ENCODE measurements around the gene CDHR3.
"Not testable (repeated sequence)": the region's sequence is repeated elsewhere in the genome, so short reads cannot be mapped to it uniquely, and the experiment has no call there.

The CDHR3 gene

GRCh38 chr7:105972276-105972675, 9.2 kb downstream of the CDHR3 start:
- no peak for DNase-seq

- no peak for DNase-seq
These were observed 11.4 kb downstream of the CDHR3 start for GRCh38 chr7:105974471-105974870.

- DNase-seq: no peak
These were observed 12.8 kb downstream of the CDHR3 start for GRCh38 chr7:105975770-105976417.

DNA sequence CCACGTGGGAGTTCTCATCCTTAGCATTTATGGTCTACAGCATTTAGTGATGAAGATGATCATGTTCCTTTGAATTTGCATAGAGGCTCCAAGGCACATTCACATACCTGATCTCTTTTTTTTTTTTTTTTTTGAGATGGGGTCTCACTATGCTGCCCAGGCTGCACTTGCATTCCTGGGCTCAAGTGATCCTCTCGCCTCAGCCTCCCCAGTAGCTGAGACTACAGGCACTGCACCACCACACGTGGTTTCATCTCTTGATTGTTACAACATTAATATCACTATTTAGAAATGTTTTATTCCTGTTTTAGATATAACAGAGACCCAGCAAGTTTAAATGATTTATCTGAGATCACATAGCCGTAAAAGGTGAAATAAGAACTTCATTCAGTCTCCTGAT, 13.8 kb downstream of the CDHR3 start:
- no peak for DNase-seq

DNA sequence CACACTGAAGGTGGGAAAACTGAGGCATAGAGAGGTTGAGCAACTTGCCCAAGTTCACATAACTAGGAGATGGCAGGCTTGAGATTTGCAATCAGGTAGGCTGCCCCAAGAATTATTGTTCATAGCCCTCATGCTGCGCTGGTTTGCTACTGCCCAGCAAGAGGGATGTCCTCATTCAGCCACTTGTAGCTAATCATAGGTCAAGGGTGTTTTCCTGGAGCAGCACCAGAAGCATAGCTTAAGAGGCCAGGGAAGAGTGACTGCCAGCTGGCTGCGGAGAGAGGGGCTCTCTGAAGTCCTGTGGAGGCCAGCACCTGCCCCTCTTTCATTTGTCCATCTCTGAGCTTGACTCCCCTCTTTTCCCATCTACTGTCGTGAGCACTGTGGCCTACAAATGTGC, 15.0 kb downstream of the CDHR3 start:
- DNase-seq: no peak

DNA sequence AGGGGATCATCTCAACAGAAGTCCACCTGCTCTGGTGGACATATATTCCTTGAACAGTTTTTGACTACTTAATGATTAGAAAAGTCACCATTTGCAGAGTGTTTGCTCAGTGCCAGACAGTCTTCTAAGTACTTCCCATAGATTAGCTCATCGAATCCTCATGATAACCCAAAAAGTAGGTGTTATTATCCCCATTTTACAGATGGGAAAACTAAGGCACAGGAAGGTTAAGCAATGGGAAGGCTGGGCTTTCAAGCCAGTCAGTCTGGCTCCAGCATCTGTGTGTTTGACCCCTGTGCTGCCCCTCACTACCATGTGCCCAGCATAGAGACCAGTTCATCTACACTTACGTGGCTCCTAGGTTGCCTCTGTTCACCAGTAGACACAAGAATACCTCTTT, 15.9 kb downstream of the CDHR3 start:
- no peak for DNase-seq

- no peak for DNase-seq
These were observed 16.3 kb downstream of the CDHR3 start for GRCh38 chr7:105979405-105979804.

DNA sequence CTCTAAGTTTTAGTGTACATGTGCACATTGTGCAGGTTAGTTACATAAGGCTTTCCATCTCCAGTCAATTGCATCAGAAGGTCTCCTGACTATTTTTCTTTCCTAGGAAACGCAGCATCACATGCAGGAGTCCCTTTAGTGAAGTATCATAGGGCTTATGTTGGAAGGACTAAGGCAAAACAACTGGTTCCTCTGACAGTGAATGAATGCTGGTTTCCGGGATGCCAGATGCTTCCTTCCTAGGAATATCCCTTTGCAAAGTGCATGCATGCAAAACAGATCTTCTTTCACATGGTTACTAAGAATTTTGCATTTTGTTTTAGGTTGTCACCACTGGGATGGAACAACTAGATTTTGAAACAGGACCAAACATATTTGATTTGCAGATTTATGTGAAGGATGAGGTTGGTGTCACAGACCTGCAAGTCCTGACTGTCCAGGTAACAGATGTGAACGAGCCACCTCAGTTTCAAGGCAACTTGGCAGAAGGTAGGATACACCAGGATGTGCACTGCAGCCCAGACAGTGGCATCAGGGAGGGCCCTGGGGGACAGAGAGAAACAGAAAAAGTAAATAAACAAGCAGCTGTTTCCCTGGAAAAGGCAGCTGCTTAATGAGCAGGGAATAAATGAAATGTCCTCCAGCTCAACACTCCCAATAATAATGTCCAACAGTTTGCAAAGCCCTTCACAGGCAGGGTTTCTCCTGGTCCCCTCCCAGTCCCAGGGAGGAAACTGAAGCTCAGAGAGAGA, 17.8 kb downstream of the CDHR3 start:
- DNase-seq: no peak

- DNase-seq: no peak
These were observed 19.3 kb downstream of the CDHR3 start for GRCh38 chr7:105982388-105982787.

- DNase-seq: not testable (repeated sequence)
These were observed 21.7 kb downstream of the CDHR3 start for GRCh38 chr7:105984808-105985207.

DNA sequence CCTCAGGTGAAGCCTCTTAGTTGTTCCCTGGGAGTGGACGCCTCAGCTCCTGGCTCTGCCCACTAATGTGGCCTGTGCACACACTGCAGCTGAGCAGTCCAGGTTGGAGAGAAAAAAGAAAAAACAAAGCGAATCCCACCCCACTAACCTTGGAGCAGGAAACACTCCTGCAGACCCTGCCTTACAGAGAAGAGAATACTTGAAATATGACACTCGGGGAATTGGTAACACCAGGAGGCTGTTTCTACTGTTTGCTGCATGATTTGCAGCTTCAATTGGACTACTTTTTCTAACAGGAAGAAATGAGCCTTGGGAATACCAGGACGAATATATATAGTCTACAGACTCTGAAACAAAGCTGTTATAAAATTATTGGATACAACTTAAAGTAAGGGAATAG, 22.2 kb downstream of the CDHR3 start:
- no peak for DNase-seq

DNA sequence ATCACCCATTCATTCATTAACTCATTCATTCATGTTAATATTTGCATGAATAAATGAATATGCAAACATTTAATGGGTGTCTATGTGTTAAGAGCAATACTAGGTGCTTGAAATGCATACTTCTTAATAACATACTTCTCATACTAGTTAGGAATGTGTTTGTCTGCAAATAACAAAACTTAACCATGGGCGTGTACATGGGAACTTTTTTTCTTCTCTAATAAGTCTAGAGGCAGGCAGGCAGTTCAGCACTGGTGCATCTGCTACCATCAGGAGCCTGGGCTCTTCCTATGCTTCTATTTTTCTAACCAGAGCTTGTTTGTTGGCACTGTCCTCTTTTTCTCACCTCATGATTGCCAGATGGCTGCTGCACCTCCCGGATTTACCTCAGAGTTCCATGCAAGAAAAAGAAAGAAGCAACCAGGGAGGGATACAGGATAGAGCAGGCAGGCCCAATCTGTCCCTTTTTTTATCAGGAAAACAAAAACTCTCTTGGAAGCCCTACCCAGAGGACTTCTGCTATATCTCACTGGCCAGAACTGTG, 22.7 kb downstream of the CDHR3 start:
- no peak for DNase-seq

DNA sequence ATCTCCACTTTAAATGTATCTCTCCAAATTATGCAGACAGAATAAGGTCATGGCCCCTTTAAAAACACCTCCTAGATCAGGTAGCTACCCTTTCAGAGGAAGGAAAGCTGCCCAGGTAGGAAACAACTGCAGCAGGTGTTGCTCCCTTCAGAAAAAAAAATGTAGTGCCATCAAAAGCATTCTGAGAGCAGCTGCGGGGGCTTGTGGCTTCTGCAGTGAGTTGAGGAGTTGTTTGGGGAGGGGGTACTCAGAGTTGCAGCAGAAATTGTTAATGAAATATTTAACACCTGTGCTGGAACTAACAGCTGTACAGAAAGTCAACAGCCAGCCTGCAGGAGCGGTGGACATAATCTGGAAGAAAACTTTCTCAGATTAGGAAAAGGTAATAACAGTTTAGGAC, 24.0 kb downstream of the CDHR3 start:
- DNase-seq: no peak

DNA sequence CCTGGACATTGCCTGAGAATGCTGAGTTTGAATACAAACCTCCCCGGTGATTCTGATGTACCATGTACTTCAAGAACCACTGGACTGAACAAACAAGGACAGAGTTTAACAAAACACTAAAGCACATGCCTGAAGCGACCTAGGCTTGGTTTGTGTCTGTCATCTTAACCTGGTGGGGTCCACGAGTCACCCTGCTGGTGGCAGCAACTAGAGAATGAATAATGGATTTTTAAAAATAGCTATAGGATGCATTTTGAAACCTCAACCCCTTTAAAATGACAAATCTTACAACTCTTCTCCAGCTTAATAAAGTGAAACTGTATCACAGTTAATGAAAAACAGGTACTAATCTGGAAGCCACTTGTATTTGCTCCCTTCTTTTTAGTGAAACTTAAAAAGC, 25.2 kb downstream of the CDHR3 start:
- no peak for DNase-seq

DNA sequence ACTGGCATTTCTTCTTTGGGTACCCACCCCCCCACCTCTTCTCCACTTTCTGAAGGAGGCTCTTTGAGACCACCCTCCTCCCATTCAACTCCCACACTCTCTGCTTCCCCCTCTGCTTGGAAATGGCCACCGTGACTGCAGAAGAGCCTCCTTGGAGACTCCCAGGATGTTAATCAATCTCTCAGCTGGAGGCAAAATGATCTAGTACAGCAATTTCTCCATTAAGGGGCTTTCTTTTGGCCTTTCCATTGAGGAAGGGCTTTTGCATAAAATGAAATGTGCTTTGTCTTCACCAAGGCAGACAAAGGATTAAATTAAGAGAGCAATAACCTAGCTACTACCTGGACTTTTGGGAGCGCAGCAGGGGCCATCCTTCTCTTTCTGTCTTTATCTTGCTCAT, 26.1 kb downstream of the CDHR3 start:
- no peak for DNase-seq

DNA sequence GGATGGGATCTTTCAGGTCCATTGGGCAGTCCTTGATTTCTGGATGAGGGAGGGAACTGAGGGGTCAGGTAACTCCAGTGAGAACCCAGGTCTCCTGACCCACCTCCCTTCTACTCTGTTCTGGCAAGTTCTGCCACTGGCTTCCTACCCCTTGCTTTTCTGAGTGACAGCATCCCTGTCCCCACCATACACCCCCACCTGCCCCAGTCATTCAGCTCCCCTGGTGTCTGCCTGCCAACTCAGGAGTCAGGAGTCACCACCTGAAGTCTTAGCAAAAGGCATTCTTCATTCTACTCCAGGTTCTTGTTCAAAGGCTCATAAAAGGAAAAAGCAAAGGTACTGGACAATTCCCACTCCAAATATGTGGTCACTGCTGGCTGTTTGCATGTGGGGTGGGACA, 26.6 kb downstream of the CDHR3 start:
- DNase-seq: no peak

DNA sequence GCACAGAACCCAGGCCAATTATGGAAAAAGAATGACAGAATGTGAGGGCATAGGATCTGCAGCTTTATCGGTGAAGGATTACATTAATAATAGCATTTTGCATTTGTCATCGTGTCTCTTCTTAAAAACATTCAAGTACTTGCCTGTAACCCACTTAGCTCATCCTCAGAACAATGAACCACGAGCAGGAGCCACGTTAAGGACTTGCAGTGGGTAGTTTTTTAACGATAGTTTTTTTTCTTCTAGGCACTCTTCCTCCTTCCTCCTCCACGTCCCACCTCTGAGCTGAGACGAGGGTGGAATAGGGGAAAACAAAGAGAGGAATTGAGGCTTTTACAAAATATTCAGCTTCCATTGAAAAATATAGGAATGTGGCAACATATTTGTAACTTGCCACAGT, 27.1 kb downstream of the CDHR3 start:
- no peak for DNase-seq

GRCh38 chr7:105990727-105991453, 27.8 kb downstream of the CDHR3 start:
- no peak for DNase-seq

- no peak for DNase-seq
These were observed 29.8 kb downstream of the CDHR3 start for GRCh38 chr7:105992905-105993304.

DNA sequence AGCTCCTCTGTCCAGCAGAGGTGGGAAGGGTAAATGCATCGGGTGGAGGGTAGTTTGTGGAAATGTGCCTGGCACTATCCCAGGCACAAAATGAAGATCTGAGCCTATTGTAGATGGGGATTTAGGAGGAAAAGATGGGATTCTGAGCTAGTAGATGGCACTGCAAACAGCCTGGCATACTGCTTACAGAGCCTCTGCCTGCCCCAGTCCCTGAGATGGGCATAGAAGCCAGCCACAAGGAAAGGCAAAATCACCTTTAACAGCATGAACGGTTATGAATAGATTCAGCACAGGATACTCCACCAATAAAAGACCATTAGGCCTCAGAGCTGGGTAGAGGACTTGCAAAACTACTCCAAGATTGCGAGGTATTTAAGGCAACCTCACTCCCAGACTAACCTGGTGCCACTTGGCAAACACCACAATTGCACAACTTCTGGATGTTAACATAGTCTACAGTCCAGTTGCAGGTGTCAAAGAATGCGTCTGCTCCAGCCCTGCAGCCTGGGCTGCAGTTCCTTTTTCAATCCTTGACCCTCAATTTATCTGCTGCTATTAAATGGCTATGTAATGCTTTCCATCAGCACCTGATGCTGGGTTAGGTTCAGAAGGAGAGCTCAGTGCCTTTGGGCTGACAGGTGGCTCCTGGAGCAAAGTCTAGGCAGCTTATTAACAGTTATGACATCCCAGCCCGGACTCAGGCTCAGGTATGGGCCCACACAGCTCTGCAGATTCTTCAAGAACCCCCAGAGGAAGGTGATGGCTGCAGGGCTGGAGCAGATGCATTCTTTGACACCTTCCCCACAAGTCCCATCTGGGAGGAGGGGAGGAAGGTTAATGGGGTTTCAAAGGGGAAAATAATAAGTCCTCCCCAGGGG, 34.0 kb downstream of the CDHR3 start:
- no peak for DNase-seq

- DNase-seq: no peak
These were observed 36.2 kb downstream of the CDHR3 start for GRCh38 chr7:105999256-105999655.

DNA sequence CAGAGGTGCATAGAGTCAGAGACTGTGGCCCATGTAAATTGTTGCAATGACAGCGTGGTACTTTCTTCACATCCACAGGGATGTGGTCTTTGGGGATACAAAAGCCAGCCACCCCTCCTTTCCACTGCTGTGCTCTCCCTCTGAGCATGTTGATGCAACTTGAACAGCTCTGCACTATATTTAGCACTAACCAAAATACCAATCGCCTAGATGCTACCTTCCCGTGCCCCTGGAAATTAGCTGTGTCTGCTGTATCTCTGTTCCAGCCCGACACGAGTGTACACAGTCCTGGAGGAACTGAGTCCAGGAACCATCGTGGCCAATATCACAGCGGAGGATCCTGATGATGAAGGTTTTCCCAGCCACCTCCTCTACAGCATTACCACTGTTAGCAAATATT, 38.1 kb downstream of the CDHR3 start:
- DNase-seq: no peak

GRCh38 chr7:106001886-106002285, 38.8 kb downstream of the CDHR3 start:
- DNase-seq: no peak
